Stimulated activated naive CD8-positive, alpha-beta T cell treated with anti-CD3 and anti-CD28 coated beads, Interleukin-15, amount 100 ng/mL, for 72 hours (primary cell): ENCODE data around the gene CD99.

ENCODE experiments used
- ATAC-seq: fragments of 150-1000 bp; cut with Tn5 transposase; 2 replicates; pipeline ENCODE4 v1.10.0; 2021; ENCODE audit warnings: mild to moderate bottlenecking, moderate library complexity
- DNase-seq, 2 donors: peaks; one replicate each; pipeline ENCODE4 v3.0.0; 2021 to 2022
- H3K27ac Mint-ChIP-seq, 2 donors: one replicate each; pipeline ENCODE4 v1.8.0; 2022; ENCODE audit warnings: mild to moderate bottlenecking in 2 of 2, mixed read lengths in 2 of 2, moderate library complexity in 2 of 2
- H3K27me3 Mint-ChIP-seq: one replicate; pipeline ENCODE4 v1.8.0; 2022; ENCODE audit warnings: mixed read lengths
- H3K4me1 Mint-ChIP-seq: one replicate; pipeline ENCODE4 v1.8.0; 2022; ENCODE audit warnings: mild to moderate bottlenecking, mixed read lengths
- H3K4me3 Mint-ChIP-seq, 2 donors: one replicate each; pipeline ENCODE4 v1.8.0; 2022; ENCODE audit warnings: mild to moderate bottlenecking in 2 of 2, mixed read lengths in 2 of 2, moderate library complexity in 1 of 2
- H3K9me3 Mint-ChIP-seq, 2 donors: one replicate each; pipeline ENCODE4 v1.8.0; 2022; ENCODE audit warnings: mixed read lengths in 2 of 2

Gene CD99

DNA sequence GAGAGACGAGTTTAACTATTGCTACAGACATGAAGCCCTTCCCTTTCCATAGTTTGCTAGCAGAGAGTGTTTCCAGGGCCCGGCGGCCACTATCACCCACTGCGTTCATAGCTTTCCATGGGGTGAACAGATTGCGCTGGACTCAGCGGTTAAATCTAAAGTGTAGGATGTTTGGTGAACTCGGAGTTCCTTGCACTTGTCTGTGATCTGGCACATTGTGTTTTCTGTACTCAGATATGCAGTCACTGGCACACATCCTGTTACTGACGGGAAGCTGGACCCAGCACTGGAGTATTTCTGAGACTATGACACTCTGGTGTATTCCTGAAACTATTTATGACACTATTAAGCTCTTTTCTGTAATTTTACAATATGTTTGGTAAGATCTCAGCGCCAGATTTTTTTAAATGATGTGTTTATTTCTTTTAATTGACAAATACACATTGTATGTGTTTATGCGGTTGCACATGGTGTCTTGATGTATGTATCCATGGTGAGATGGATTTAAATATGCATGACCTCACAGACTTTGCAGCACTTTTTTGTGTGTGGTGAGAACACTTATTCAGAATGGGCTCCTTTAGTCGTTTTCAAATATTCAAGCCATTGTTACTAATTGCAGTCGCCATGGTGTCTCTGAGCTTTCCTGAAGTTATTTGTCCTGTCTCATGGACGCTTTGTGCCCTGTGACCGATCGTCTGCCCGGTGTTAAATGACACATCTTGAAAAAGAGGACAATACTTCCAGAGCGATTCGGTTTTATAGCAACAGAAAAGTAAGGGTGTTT lies 14.1 kb downstream of the CD99 start:
- H3K27me3 Mint-ChIP-seq = no peaks in the 10 kb centered on the region

GRCh38 chrX:2707334-2707760 lies 16.3 kb downstream of the CD99 start:
- DNase-seq (peak; percentile 56 to 85), ATAC-seq (peak; percentile 78)
- Mint-ChIP-seq H3K4me1 (peaks cover 91% of the 10 kb centered on the region), H3K4me3 (peak overlapping the region; percentile 67 to 75), H3K27ac (peak overlapping the region; percentile 74 to 89), H3K9me3 (no peaks in the 10 kb centered on the region), H3K27me3 (no peaks in the 10 kb centered on the region)

More for the DNA sequence above, 14.1 kb downstream of the CD99 start:
- Mint-ChIP-seq H3K4me1 (peaks cover 96% of the 10 kb centered on the region), H3K4me3 (peak overlapping the region in 1 of 2 donors; percentile 6), H3K27ac (peak overlapping the region in 1 of 2 donors; percentile 23), H3K9me3 (peaks cover 7% of the 10 kb centered on the region in 2 donors)
- DNase-seq = no peak
- no peak for ATAC-seq

GRCh38 chrX:2708021-2708420 lies 16.9 kb downstream of the CD99 start:
- Mint-ChIP-seq H3K9me3 (no peaks in the 10 kb centered on the region), H3K27me3 (no peaks in the 10 kb centered on the region), H3K4me1 (peaks cover 84% of the 10 kb centered on the region), H3K4me3 (peak overlapping the region; percentile 54 to 75), H3K27ac (peak overlapping the region; percentile 82 to 89)
- ATAC-seq (peak; percentile 18), DNase-seq (no peak)

- Mint-ChIP-seq H3K4me1 (peaks cover 77% of the 10 kb centered on the region), H3K27ac (peak overlapping the region; percentile 54 to 89), H3K9me3 (no peaks in the 10 kb centered on the region), H3K27me3 (no peaks in the 10 kb centered on the region), H3K4me3 (peak overlapping the region; percentile 54 to 75)
- ATAC-seq (no peak), DNase-seq (no peak)
Observed at GRCh38 chrX:2708592-2709188, 17.6 kb downstream of the CD99 start.

DNA sequence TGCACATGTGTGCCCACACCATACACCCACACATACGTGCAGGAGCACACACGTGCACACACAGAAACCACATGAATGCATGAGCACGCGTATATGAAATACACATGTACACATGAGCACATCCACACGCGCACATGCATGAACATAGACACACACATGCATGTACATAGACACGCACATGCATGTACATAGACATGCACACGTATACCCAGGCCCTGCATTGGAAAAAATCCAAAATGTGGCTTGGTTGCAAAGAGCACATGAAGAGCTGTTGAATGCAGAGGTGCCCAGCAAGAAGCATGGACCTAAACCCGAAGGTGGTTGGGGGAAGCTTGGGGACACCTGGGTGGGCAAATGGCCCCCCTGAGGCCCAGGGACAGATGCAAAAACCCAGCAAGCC lies 18.5 kb downstream of the CD99 start:
- ATAC-seq (no peak), DNase-seq (no peak)
- peaks cover 69% of the 10 kb centered on the region for H3K4me1 Mint-ChIP-seq
- peak overlapping the region; percentile 78 to 80 for H3K4me3 Mint-ChIP-seq
- H3K27me3 Mint-ChIP-seq = no peaks in the 10 kb centered on the region
- peak overlapping the region in 1 of 2 donors; percentile 95 for H3K27ac Mint-ChIP-seq
- H3K9me3 Mint-ChIP-seq = no peaks in the 10 kb centered on the region

DNA sequence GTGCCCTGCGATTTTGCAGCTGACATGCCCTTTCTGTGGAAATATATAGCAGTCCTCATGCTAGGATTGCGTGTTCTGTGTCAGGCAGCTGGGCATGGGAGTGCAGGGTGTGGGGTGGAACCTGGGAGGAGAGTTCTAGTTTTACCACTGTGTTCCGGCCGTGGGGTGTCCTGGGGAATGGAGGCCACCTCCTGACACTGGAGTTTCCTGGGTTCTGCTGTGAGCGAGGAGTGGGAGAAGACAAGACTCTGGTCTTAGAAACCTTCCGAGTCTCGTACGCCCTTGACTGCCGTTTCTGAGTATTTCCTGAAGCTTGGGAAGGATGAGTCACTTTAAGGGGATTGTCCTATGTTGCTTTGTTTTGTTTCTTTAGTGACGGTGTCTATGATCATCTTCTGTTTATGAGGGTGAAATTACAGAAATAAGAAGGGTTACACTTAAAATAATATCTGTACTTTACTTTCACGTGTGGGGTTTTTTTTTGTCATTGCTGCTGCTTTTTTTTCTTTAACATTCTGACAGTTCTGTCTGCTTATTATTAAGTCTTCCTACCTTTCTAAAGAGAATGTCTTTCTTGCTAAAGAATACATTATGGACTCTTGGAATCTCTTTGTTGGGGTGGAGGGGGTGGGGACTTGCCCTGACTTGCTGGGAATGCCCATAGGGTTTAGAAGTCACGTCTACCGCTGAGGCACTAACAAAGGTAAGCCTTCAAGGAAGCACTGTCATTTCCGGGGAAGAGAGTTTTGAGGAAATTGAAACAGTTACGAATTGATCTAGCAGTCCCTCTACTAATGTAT lies 19.1 kb downstream of the CD99 start:
- ATAC-seq = peak; percentile 71
- Mint-ChIP-seq H3K9me3 (no peaks in the 10 kb centered on the region), H3K4me3 (peak overlapping the region; percentile 78 to 80), H3K27ac (peak overlapping the region; percentile 95 to 98), H3K27me3 (no peaks in the 10 kb centered on the region), H3K4me1 (peaks cover 62% of the 10 kb centered on the region)
- DNase-seq = peak in 1 of 2 donors; percentile 65

DNA sequence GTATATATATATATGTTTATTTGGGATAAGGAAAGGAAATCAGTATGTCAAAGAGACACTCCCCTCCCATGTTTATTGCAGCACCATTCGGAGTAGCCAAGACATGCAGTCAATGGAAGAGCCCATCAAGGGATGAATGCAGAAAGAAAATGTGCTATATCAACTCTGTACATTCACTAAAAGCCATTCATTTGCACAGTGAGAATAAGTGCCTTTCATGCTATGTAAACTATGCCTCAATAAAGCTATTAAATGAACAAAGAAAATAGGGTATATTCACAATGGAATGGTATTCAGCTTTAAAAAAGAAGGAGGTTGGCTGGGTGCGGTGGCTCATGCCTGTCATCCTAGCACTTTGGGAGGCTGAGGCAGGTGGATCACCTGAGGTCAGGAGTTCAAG lies 20.3 kb downstream of the CD99 start:
- Mint-ChIP-seq H3K27me3 (no peaks in the 10 kb centered on the region), H3K9me3 (no peaks in the 10 kb centered on the region), H3K4me3 (no peak overlapping the region), H3K4me1 (peaks cover 54% of the 10 kb centered on the region), H3K27ac (no peak overlapping the region)
- ATAC-seq = no peak
- no peak for DNase-seq

- DNase-seq (no peak), ATAC-seq (no peak)
- no peaks in the 10 kb centered on the region for H3K27me3 Mint-ChIP-seq
- H3K27ac Mint-ChIP-seq = no peak overlapping the region
- no peaks in the 10 kb centered on the region for H3K9me3 Mint-ChIP-seq
- peaks cover 45% of the 10 kb centered on the region for H3K4me1 Mint-ChIP-seq
- no peak overlapping the region for H3K4me3 Mint-ChIP-seq
Observed at GRCh38 chrX:2712428-2712827, 21.3 kb downstream of the CD99 start.

DNA sequence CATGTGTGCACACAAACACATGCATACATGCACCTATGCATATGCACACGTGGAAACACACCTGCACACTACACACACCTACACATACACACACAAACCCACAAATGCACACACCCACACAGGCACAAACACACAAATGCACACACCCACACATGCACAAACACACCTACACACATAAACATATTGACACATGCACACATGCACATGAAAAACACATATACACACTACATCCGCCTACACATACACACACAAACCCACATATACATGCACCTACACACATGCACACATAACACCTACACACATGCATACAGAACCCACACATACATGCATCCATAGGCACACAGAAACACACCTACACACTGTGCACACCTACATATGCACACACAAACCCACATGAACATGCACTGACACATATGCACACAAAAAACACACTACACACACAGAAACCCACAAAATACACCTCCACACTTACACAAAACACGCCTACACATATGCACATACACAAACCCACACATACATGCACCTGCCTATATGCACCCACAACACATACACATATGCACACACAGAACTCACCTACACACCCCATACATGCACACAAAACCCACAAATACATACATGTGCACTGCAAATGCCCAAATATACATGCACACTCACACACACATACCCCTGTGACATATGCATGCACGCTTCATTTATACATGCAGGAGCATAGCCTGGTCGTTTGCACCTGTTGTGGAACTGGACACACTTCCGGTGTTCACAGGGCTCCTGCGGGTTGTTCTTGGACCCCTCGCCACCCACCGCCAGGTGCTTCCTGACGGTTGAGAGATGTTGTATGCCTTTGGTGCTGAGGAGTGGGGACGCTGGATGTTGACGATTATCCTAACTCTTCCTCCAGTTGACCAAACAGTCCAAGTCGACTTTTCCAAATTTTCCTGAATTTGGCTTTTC lies 22.1 kb downstream of the CD99 start:
- H3K27ac Mint-ChIP-seq = no peak overlapping the region

DNA sequence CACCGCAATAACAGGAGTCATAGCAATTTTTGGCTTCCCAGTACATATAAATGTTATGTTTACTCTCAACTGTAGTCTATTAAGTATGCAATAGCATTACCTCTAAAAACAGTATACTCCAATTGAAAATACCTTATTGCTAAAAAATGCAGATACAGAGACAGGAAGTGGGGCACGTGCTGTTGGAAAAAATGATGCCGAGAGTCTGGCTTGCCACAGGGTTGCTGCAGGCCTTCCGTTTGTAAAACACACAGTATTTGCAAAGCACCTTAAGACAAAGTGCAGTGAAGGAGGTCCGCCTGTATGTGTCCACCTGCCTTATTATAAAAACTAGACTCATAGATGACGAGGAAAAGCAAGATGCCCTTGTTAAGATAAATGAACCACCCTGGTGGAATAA lies 23.5 kb downstream of the CD99 start:
- H3K9me3 Mint-ChIP-seq = no peaks in the 10 kb centered on the region
- peak overlapping the region in 1 of 2 donors; percentile 15 for H3K4me3 Mint-ChIP-seq
- H3K27ac Mint-ChIP-seq = peak overlapping the region; percentile 78 to 93

More for the DNA sequence above, 22.1 kb downstream of the CD99 start:
- Mint-ChIP-seq H3K4me1 (peaks cover 37% of the 10 kb centered on the region), H3K4me3 (no peak overlapping the region), H3K27me3 (no peaks in the 10 kb centered on the region), H3K9me3 (no peaks in the 10 kb centered on the region)
- DNase-seq (no peak), ATAC-seq (no peak)

GRCh38 chrX:2715066-2715600 lies 24.0 kb downstream of the CD99 start:
- H3K9me3 Mint-ChIP-seq = no peaks in the 10 kb centered on the region
- peaks cover 18% of the 10 kb centered on the region for H3K4me1 Mint-ChIP-seq
- peak overlapping the region in 1 of 2 donors; percentile 12 for H3K4me3 Mint-ChIP-seq
- DNase-seq (no peak), ATAC-seq (no peak)
- peak overlapping the region; percentile 36 to 93 for H3K27ac Mint-ChIP-seq
- no peaks in the 10 kb centered on the region for H3K27me3 Mint-ChIP-seq

More for the DNA sequence above, 23.5 kb downstream of the CD99 start:
- peak in 1 of 2 donors; percentile 39 for DNase-seq
- Mint-ChIP-seq H3K27me3 (no peaks in the 10 kb centered on the region), H3K4me1 (peaks cover 23% of the 10 kb centered on the region)
- no peak for ATAC-seq

GRCh38 chrX:2717312-2717711 lies 26.2 kb downstream of the CD99 start:
- ATAC-seq (peak; percentile 69), DNase-seq (no peak)
- Mint-ChIP-seq H3K4me1 (no peaks in the 10 kb centered on the region), H3K9me3 (no peaks in the 10 kb centered on the region), H3K27me3 (no peaks in the 10 kb centered on the region), H3K4me3 (peak overlapping the region; percentile 34 to 44), H3K27ac (peak overlapping the region in 1 of 2 donors; percentile 86)

- ATAC-seq (no peak), DNase-seq (no peak)
- no peak overlapping the region for H3K4me3 Mint-ChIP-seq
- no peaks in the 10 kb centered on the region for H3K4me1 Mint-ChIP-seq
- H3K9me3 Mint-ChIP-seq = no peaks in the 10 kb centered on the region
- H3K27ac Mint-ChIP-seq = no peak overlapping the region
- H3K27me3 Mint-ChIP-seq = no peaks in the 10 kb centered on the region
Observed at GRCh38 chrX:2718821-2719220, 27.7 kb downstream of the CD99 start.

- H3K27me3 Mint-ChIP-seq = no peaks in the 10 kb centered on the region
- H3K4me1 Mint-ChIP-seq = no peaks in the 10 kb centered on the region
- H3K9me3 Mint-ChIP-seq = no peaks in the 10 kb centered on the region
- no peak overlapping the region for H3K4me3 Mint-ChIP-seq
- DNase-seq (no peak), ATAC-seq (no peak)
- H3K27ac Mint-ChIP-seq = peak overlapping the region in 1 of 2 donors; percentile 19
Observed at GRCh38 chrX:2719774-2720447, 28.8 kb downstream of the CD99 start.
